GM12801 (cell line): ENCODE measurements around the gene ARHGEF28.

Experiments
- CTCF ChIP-seq: IDR thresholded peaks from one replicate; pipeline ENCODE4 v1.5.1; 2011; ENCODE audit warnings: control low read depth; ENCODE audit not compliant: insufficient read length; ENCODE audit errors: extremely low read depth

The ARHGEF28 gene, protein sequence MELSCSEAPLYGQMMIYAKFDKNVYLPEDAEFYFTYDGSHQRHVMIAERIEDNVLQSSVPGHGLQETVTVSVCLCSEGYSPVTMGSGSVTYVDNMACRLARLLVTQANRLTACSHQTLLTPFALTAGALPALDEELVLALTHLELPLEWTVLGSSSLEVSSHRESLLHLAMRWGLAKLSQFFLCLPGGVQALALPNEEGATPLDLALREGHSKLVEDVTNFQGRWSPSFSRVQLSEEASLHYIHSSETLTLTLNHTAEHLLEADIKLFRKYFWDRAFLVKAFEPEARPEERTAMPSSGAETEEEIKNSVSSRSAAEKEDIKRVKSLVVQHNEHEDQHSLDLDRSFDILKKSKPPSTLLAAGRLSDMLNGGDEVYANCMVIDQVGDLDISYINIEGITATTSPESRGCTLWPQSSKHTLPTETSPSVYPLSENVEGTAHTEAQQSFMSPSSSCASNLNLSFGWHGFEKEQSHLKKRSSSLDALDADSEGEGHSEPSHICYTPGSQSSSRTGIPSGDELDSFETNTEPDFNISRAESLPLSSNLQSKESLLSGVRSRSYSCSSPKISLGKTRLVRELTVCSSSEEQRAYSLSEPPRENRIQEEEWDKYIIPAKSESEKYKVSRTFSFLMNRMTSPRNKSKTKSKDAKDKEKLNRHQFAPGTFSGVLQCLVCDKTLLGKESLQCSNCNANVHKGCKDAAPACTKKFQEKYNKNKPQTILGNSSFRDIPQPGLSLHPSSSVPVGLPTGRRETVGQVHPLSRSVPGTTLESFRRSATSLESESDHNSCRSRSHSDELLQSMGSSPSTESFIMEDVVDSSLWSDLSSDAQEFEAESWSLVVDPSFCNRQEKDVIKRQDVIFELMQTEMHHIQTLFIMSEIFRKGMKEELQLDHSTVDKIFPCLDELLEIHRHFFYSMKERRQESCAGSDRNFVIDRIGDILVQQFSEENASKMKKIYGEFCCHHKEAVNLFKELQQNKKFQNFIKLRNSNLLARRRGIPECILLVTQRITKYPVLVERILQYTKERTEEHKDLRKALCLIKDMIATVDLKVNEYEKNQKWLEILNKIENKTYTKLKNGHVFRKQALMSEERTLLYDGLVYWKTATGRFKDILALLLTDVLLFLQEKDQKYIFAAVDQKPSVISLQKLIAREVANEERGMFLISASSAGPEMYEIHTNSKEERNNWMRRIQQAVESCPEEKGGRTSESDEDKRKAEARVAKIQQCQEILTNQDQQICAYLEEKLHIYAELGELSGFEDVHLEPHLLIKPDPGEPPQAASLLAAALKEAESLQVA (N-terminal part only)

DNA sequence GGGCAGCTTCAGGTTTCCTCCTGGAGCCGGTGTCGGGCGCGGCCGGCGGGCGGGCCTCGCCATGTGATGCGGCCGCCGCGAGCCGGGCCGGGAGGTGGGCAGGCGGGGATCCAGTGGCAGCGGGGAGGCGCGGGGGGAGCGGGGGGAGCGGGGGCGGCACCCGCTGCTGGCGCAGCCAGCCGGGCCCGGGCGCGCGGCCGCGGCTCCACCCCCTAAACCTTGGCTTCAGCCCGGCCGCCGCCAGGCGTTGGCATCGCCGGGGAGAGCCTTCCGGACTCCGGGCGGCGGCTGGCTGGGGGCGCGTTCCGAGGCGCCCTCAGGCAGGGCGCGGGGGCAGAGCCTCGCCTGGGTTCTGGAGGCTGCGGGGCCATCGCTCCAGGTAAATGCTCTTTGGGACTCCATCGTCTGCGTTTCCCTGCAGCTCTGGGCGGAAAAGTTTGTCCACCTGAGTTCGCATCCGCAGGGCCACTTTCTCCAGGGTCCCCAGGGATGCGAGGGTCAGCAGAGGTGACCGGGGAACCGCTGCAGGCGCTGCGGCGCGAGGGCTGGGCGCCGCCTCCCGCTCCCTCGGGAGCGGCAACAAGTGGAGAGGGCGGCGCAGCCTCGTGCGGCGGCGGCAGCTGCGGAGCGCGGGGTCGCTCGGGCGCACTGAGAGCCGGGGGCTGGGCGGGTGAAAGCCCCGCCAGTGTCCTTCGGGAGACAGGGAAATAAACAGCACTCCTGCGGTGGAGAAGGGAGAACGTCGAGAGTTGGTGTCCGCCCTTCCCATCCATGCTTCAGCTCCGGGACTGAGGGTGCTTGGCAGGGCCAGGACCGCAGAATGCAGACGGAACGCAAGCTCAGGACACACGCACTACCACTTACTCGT lies at the start of gene ARHGEF28:
Gene ARHGEF28, plus strand, starts transcription at position 253 of the 868 bp plus-strand sequence. CDS start 58,656 bp downstream, outside the sequence.
- TF ChIP-seq CTCF = no peak

GRCh38 chr5:73582285-73583145 lies 43.5 kb upstream of the ARHGEF28 start:
- no peak for TF ChIP-seq CTCF

DNA sequence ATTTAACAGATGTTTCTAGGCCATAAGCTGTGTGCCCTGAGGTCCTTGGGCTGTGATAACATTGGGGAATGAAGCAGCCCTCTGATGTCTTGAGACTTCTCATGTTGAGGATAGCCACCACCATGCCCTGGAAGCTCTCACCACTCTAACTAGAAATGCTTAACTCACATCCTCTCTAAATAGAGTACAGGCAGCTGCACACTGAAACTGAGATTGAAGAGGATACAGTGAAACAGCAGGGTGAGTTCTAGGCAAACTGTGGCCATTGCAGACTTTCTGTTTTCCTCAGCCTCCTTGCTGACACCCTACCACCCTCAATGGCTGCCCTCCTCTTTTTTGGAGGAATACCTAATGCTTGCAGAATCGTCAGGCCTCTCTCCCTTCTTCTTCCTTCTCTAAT lies 38.1 kb upstream of the ARHGEF28 start:
- TF ChIP-seq CTCF = no peak

DNA sequence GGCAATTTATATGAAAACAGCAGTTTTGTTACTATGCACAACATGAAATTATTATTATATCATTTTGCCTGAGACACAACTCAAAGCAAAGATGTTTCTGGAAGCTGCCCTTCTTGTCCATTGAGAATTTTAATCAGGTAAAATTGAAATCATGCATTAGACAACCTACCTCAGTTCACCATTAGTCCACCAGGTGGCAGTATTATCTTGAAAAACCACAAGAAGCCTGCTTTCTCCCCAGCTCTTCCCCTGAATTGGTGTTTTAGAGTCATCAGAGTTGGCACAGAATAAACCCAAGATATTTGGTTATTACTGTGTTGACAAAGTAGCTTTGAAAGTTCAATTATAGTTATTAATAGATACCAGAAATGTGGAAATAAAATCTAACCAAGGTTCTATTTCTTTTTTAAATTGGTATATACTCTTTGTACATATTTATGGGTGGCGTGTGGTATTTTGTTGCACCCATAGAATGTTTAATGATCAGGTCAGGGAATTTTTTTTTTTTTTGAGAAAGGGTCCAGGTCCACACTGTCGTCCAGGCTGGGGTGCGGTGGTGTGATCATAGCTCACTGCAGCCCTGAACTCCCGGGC lies 34.8 kb upstream of the ARHGEF28 start:
- no peak for TF ChIP-seq CTCF

DNA sequence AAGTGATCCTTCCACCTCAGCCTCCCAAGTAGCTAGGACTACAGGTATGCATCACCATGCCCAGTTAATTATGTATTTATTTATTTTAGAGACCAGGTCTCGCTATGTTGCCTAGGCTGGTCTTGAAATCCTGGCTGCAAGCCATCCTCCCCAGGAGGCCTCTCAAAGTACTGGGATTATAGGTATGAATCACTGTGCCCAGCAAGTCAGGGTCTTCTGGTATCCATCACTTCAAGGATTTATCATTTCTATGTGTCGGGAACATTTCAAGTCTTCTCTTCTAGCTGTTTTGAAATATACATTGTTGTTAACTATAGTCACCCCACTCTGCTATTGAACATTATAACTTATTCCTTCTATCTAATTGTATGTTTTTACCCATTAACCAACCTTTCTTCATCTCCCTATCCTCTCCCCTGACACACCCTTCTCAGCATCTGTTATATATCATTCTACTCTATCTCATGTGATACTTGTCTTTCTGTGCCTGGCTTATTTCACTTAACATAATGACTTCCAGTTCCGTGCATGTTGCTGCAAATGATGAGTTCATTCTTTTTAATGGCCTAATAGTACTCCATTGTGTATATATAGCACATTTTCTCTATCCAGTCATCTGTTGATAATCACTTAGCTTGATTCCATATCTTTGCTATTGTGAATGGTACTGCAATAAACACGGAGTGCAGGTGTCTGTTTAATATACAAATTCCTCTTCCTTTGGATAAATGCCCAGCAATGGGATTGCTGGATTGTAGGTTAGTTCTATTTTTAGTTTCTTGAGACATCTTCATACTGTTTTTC lies 34.1 kb upstream of the ARHGEF28 start:
- no peak for TF ChIP-seq CTCF
